K562 (cell line): ENCODE results near the gene SLC2A13.

Experiments
- CHD7 ChIP-seq: fragments of 200-600 bp; sonication (generic); IDR thresholded peaks from one replicate; pipeline ENCODE4 v1.6.1; 2012; ENCODE audit warnings: mild to moderate bottlenecking, low read depth, low read length, inconsistent platforms
- KLF13 ChIP-seq: fragments of 450-650 bp; IDR thresholded peaks from 2 replicates; pipeline ENCODE4 v1.6.1; 2016; ENCODE audit warnings: missing genetic modification characterization, low read depth, mild to moderate bottlenecking, missing compliant biosample characterization, moderate library complexity, borderline replicate concordance
- LARP7 ChIP-seq: fragments of 450-650 bp; IDR thresholded peaks from 2 replicates; pipeline ENCODE4 v1.6.1; 2016
- RNF2 ChIP-seq: sonication (generic); IDR thresholded peaks from 2 replicates; pipeline ENCODE4 v1.6.1; 2016
- SIN3A ChIP-seq, 2 experiments: fragments of 150-350 bp in 1 of 2; IDR thresholded peaks; 2 replicates each; pipeline ENCODE4 v1.6.1; 2011 to 2016; ENCODE audit warnings: borderline replicate concordance in 2 of 2, low read depth in 2 of 2, low read length in 2 of 2, mild to moderate bottlenecking in 2 of 2, moderate library complexity in 2 of 2; ENCODE audit not compliant: control insufficient read depth in 1 of 2
- ZNF780A ChIP-seq: fragments of 250-450 bp; sonication (Bioruptor Pico); IDR thresholded peaks from 2 replicates; pipeline ENCODE4 v1.5.0; 2021; ENCODE audit warnings: mild to moderate bottlenecking

DNA sequence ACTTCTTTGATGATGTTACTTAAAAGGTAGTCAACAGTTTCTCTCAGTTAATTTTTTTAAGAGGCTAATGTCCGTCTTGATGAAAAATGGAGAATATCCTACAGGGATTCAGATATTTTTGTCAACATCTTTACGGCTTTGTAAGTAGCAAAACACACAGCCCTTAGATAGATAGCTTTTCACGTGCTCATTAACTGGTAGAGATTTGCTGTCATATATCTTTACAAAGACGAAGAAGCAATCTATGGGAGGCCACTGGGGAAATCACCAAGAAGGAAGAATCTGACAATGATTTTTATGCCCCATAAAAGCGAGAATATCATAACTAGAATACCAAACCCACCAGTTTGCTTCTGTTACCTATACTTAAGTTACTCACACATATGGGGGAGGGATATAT lies 121.2 kb downstream of the SLC2A13 start:
- TF ChIP-seq CHD7 = no peak
- no peak for TF ChIP-seq LARP7
- no peak for TF ChIP-seq KLF13 (tag)
- no peak for TF ChIP-seq RNF2
- no peak for TF ChIP-seq SIN3A (IDR thresholded peaks at IDR 0.05; ENCODE audit: borderline replicate concordance in 2 of 2, control insufficient read depth in 1 of 2, low read depth in 2 of 2, low read length in 2 of 2)
- no peak for TF ChIP-seq ZNF780A
